Glomerular visceral epithelial cell (primary cell): ENCODE data around the gene TP63.

Experiments used
- DNase-seq: peaks from one replicate; pipeline ENCODE4 v3.0.0-alpha.2; 2016; ENCODE audit errors: extremely low spot score

Gene TP63

DNA sequence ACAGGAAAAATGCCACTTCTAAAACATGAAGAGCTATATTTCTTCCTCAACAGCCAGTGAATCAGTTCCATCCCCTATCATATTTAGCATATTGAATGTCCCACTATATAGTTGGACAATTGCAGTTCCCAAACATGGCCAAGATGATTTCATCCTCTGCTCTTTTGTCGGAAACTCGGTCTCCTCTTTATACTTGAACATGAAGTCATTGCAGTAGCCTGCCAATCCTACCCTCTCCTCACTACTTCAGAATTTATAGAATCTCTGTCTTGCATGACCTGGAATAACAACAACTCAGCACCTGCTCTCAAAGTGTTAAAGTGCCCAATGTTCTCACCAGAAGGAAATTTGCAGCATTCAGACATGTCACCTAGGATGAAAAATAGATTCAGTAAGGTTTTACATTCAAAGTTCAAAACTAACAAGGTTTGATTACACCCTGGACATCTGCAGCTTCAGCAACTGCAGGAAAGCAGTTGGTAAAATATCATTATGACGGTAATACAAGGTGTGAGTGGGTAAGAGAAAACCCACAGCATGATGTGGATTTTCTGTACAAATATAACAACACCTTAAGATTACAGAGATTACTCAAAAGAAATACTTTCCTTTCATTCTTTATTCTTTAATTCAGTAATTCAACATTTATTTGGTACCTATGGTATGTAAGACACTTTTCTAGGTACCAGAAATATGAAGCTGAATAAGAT, 52.5 kb downstream of the TP63 start:
- no peak for DNase-seq

DNA sequence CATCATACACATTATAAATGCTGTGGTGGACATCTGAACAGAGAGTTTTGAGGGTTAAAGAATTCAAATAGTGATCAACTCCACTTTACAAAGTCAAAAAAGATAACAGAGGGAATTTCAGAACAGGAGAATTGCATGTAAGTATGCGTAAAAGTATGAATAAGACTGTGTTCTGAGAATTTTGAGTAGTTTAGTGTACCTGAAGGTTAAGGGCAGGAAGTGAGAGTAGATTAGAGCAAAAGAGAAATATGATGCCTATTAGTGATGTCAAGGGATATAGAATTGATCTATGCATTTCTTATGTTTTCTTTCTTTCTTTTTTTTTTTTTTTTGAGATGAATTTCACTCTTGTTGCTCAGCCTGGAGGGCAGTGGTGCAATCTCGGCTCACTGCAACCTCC, 53.1 kb downstream of the TP63 start:
- no peak for DNase-seq

DNA sequence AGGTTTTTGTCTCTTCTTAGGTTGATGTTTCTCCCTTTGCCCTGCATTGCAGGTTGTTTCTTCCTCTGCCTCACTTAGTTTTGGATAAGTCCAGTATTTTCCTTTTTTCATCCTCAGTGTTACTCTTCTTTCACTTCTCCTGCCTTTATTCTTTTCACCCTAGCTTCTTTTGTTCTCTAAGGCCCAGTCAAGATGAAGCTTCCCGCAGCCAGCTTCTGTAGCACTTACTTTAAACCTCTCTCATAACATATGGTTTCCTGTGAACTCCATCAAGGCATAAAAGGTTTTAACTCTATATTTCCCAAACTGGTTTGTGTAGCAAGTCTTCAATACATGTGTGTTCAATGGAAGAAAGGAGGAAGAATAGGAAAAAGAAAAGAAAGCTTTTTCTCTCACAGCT, 54.1 kb downstream of the TP63 start:
- DNase-seq = no peak

DNA sequence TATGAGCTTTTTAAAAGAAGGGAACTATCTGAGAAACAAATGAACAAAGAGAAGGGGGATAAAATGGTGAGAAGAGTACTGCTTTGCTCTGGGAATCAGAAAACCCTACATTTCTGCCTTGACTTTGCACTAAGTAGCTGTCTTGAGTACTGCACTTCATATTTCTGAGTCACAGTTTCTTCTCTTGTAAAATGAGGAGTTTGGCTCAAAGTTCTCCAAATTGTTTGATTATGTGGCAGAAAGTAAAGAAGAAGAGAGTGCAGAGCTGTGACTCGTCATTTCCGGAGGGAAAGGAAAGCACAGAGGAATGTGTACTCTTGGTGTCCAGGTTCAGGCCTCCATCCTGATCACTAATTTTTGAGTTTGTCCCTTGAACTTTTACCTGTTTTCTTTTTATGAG, 54.7 kb downstream of the TP63 start:
- peak; percentile 26 for DNase-seq

DNA sequence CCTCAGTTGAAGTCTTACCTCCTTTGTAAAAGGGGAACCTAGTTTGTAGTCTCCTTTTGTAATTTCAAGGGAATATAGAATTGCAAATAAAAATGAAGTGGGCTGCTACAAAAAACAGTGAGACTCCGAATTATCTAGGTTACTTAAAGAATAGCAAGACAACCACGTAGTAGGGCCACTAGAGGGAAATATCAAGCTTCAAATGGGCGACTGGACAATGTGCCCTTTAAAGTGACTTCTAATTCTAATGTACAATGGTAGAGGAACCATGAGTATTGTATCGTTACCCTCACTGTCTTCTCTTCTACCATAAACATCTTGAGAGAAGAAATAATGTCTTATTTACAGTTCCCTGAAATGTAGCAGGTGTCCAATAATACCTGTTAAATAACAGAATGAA, 56.3 kb downstream of the TP63 start:
- no peak for DNase-seq

DNA sequence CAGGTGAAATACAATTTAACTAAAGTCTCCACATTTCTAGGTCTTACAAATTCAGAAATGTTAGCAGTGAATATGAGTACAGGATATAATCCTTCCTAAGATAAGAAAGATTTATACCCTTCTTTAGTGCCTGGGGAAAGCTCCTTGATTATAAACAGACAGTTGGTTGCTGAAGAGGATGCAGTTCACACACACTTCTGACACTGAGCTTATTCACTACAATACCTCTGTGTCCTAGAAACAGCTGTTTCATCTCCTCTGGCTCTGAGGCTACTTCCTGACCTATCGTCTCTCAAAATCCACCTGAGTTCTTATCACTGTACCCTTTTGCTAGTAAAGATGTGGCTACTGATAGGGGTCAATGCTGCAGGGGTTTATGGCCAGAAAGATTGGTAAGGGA, 57.1 kb downstream of the TP63 start:
- DNase-seq = no peak

DNA sequence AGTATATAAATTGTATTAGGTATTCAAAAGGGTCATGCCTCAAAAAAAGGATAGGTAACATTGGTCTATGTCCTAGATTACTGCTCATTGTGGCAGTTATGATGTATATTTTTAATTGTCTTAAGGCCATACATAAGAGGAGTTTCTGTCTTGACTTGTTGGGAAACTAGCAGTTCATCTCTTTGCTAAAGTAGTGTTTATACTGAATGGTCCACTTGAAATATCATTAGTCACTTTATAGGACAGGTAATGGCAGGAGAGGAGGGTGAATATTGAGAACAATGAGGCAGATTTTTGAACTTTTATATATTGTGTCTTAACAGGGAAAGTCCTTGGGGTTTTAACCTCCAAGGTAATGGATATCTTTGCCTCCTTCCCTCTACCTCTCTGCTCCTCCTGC, 58.4 kb downstream of the TP63 start:
- no peak for DNase-seq

DNA sequence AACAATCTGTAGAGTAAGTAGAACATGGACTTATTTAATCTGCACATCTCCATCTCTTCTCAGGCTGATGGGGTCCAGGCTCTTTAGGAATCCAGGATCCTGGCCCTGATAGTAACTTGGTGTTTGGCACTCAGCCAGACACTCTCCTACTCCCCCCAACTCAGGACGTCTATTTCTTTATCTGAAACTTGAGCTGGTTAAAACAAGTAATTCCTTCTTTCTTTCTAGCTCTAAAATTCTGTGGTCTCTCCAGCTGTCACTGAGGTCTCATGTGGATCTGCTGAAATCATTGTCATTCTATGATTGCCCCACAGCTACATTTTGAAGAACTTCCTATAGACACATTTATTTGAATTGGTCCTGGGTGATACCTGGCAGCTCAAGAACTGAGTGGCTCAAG, 59.0 kb downstream of the TP63 start:
- DNase-seq = no peak

DNA sequence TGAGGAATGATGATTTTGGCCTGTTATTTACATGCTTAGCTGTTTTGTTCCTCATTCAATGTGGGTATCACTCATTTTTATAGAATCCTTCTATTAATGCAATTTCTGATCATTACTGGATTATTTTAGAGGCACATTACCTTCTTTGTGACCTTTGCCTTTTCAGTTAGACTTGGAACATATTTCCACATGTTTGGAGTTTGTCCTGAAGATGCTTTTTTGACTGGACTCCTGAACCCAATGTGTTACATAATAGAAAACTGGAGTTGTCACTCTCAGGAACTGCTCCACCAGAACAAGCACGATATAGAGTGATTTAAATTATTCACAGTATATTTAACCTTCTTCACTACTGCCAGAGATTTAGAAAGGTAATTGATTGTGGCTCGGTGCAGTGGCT, 59.5 kb downstream of the TP63 start:
- DNase-seq = no peak

DNA sequence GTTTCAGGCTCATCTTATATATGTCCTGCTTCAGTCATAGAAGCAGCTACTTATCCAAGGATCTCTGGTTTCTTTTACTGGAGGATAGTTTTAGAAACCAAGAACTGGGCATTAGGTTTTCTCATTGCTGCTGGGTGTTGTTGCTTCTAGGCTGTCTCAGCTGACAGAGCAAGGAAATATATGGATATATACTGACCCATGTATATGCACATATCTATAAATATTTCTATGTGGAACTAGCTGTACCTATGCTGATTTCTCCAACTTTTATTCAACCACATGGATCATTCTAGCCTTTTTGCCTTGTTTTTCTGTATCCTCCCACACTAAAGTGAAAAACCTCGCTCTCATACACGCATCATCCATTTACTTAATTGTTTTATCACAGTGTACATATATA, 64.2 kb downstream of the TP63 start:
- DNase-seq = no peak

DNA sequence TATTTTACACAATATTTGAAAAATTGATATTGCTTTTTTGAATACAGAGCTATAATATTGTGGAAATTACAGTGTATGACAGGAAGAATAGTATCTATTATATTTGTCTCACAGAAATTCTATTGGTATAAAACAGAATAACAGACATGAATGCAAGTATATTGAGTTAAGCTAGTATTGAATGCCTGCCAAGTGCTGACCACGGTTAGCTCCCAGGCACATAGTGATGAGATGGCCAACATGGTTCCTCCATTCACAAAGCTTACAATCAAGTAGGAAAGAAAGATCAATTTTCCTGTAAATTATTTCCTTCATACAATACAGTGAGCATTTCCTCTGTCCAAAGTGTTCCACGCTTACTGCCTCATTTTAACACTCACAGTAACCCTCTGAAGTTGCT, 67.6 kb downstream of the TP63 start:
- no peak for DNase-seq

DNA sequence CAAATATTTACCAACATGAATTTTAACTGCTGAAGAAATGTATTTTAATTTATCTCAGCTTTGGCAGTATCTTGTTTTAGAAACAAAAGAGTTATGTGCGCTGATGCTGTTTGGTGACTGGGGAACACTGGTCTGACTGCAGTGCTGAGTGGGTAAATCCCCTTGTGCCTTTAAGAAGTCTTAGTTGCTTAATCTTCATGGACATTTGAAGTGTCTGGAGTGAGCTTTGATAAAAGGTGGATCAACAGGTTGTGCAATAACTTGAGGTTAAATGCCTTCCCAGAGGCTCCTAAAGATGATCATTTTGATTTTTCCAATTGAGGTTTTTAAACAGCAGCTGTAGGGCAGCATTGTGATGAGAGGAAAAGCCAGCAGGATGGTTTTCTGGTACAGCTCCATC, 68.7 kb downstream of the TP63 start:
- no peak for DNase-seq

DNA sequence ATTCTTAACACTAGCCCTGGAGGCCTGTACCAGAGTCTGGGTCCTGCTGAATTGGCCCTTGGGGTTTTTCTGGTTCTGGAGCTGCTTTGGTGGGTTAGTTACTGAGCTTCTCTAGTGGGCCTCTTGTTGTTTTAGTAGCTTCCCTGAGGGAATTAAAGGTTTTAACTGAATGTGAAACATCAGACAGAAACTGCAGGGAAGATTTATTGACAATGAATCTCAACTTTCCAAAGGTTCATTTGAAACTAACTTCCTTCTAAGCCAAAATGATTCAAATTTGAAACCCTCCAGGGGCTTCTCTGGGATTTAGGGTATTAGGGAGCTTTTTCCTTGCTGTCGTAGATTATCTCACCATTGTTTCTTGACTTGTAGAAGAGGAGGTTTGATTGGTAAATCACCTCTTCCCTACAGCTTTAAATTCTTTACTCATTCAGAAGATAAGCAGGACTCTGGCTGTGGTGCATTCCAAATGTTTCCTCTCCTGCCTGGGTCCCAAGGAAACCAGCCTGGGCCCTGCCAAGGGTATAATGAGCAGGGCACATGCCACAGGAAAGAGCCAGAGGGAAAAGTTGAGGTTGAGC, 71.0 kb downstream of the TP63 start:
- DNase-seq = no peak

DNA sequence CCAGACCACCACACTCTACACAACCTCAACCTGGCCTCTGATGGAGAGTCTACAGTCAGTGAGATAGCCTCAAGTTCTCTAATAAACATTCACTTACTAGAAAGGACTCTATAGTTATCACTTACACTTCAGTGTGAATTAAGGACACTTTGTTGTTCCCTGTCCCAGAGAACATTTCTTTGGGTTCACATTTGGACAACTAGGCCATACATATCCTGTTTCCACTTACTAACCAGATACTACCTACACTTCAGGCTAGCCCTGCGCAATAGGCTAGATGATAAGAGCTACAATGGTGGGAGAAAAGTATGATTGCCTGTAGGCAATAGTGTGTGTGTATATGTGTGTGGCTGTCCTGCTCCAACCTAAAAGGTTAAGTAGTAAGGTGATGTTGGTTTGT, 72.7 kb downstream of the TP63 start:
- DNase-seq = no peak

DNA sequence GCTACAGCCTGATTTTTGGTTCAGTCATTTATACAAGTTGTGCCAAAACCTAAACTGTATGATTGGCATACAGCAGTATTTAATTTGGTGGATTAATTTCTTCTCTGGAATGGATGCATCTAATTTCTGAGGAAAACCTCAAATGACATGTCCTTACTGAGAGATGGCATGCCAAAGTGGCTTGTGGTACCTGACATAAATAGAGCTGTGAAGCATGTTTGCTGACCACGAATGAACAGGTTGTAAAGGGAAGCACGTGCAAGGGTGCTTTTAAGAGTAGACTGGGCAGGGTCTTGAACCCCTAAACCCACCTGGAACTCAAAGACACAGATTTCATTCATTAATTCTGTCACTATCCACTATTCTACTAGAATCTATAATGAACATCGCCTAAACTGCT, 77.2 kb downstream of the TP63 start:
- DNase-seq = no peak

DNA sequence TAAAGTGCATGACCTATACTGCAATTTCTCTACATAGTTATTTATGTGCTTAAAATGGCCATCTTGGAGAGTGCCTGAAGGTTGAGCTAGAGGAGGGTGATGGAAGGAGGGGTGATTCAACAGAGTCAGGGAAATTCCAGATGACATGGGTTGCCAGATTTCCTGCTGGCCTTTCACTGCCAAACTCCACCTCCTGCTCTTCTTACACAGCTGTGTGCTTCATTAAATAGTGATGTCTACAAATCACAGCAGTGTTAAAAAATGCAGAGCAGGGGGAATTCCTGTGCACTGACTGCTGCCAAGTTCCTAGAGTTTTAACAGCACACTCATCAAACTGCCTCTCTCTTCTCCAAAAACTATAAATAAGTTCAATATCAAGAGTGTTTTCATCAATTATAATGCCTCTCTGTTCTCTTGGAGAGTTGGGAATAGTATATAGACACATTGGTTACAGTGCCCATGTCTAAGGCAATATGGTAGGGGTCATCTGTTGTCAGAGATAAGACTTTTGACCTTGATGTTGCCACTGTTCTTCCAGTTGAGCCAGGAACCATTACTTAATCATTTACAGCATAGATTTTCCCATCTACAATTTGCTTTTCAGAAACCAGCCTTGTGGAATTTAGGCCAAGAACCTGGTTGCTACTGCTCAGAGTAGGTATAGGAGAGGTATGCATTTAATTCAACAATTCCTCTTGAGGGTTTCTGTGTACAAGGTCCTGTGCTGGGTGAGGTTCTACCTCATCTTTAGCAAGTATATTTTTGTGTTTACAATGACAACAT, 79.6 kb downstream of the TP63 start:
- DNase-seq = peak; percentile 94

DNA sequence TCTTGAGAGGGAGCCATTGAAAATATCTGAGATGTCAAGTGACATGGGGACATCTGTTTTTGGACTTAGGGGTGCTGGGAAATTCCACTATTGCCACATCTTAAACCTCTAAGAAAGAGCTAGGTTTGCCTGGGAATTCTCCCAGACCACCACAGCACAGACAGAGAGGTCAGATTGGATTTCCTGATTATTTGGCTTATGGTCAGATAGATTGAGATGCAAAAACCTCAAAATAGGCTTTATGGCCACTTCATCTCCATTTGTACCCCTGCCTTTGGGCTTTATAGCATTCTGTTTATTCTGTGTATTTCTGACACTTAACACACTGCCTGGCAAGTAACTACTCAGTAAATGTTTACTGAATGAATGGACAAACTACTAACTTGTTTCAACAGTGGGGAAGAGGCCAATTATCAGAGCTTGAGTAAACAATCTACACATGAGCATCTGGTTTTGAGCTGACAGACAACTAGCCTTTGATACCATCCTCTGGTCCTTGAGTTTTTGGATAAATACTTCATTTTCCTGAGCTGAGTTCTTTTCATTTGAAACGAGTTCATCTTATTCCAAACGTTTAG, 81.8 kb downstream of the TP63 start:
- peak; percentile 6 for DNase-seq

DNA sequence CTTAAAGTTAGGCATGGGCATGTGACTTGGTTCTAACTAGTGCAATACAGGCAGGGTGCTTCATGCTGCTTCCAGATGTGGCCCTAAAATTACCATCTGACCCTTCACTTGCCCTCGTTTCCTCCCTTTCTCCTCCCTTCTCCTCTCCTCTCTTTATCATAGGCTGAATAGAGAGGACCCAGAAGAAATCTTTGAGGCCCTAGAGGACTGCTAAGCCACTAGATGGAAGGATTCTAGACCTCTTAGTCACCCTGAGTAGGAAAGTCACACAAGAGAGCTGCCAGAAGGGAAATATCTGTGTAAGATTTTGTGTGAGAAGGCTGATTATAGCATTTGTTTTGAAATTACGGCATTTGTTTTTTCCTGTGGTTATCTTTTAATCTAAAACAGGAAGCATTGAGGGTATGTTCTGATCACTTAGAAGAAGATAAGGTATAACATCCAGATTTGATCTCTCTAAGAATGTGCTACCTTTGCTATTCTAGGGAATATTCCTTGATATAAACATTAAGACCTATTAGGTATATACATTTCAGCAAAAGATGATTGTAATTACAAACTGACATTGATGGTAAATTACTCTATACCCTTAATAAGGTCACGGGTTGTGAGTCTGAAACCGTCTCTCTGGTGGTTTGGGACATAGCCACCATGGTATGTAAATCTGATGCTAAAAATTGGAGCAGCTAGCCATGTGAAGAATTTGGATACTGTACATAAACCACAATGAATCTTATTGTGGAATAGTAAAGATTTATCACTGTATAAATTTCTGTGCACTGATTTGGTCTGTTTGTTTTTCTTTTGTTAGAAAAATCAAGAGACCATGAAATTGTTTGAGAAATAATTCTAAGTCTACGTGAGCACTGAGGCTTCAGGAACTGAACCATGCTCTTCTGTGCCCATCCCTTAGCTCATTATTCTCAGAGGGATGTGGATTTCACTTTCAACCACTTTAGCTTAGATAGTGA, 84.1 kb downstream of the TP63 start:
- peak; percentile 61 for DNase-seq

DNA sequence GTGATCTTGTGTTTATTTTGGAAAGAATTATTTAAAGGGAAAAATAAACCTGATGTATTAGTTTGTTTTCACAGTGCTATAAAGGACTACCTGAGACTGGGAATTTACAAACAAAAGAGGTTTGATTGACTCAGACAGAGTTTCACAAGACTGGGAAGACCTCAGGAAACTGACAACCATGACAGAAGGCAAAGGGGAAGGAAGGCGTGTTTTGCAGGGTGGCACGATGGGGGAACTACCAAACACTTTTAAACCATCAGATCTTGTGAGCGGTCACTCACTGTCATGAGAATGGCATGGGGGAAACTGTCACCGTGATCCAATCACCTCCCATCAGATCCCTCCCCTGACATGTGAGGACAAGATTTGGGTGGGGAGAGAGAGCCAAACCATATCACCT, 87.0 kb downstream of the TP63 start:
- no peak for DNase-seq

DNA sequence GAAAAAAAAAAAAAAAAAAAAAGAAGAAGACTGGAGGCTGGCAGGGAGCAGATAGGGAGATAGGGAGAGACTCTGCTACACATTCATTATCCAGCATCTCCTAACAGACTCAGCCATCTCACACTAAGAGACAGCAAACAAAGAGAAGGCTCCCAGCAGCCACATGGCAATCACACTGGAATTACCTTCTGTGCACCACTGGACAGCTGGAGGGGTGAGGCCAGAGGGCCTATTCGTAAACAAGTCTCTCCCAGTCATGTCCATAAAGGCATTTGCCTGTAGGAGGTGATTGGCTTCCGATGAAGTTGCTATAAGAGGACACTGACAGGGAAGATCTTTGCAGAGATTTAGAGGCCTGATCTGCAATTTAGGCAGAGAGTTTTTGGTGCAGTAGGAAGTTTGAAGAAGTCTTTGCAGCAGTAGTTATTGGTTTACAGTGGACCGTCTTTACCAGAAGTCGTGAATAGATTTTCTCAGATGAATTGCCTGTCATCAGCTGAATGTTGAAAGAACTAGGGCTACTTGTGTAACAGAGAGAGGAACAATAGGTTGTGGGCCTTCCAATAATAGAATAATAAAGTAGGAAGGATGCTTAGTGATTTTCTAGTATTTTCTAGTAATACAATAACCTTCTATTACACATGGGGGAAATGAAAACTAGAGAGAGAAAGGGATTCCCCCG, 89.7 kb downstream of the TP63 start:
- DNase-seq = no peak
